Activated CD8-positive, alpha-beta memory T cell treated with anti-CD3 and anti-CD28 coated beads for 36 hours (primary cell): Measurements from ENCODE around the gene DERA. TPM values are rescaled to one million over a fixed set of nuclear protein-coding genes. Genes with fewer than 3 reads are reported as not detected.
"Not testable (repeated sequence)": the region's sequence is repeated elsewhere in the genome, so short reads cannot be mapped to it uniquely, and the experiment has no call there.

ENCODE experiments used
- CTCF ChIA-PET: fragments of 350-600 bp; sonication (Branson Sonifier 250); formaldehyde crosslinking; loops from one replicate; lab custom pipeline; 2021; ENCODE audit warnings: antibody characterized with exemption; lab: Charles Lee
- POLR2A ChIA-PET: fragments of 350-600 bp; sonication (Branson Sonifier 250); formaldehyde crosslinking; loops from one replicate; lab custom pipeline; 2021; ENCODE audit warnings: antibody characterized with exemption; lab: Charles Lee
- total RNA-seq, 2 experiments: library from RNA; stranded (reverse); gene quantifications; one replicate each; pipeline ENCODE4 v1.2.3, GENCODE V29; 2021

Gene DERA
- total RNA-seq, 2 experiments from 2014 or later = 25.3 to 27.0 TPM

GRCh38 chr12:16036073-16036472 lies 124.9 kb downstream of the DERA start:
- POLR2A ChIA-PET = no interaction called here

GRCh38 chr12:16037533-16037932 lies 126.4 kb downstream of the DERA start:
- ChIA-PET POLR2A (no interaction called here), CTCF (no interaction called here)

More at GRCh38 chr12:16036073-16036472, 124.9 kb downstream of the DERA start:
- CTCF ChIA-PET = no interaction called here

- CTCF ChIA-PET = no interaction called here
- POLR2A ChIA-PET = no interaction called here
These were observed 132.3 kb downstream of the DERA start for GRCh38 chr12:16043480-16043879.

- ChIA-PET CTCF (no interaction called here), POLR2A (no interaction called here)
These were observed 135.1 kb downstream of the DERA start for GRCh38 chr12:16046266-16046665.

- ChIA-PET CTCF (no interaction called here), POLR2A (no interaction called here)
These were observed 137.4 kb downstream of the DERA start for GRCh38 chr12:16048511-16048910.

- CTCF ChIA-PET = no interaction called here
- POLR2A ChIA-PET = no interaction called here
These were observed 145.8 kb downstream of the DERA start for GRCh38 chr12:16056910-16057309.

- CTCF ChIA-PET, POLR2A ChIA-PET: not testable (repeated sequence)
These were observed 146.2 kb downstream of the DERA start for GRCh38 chr12:16057351-16057751.

- ChIA-PET POLR2A (no interaction called here), CTCF (no interaction called here)
These were observed 151.5 kb downstream of the DERA start for GRCh38 chr12:16062611-16063010.

- POLR2A ChIA-PET = no interaction called here
These were observed 152.6 kb downstream of the DERA start for GRCh38 chr12:16063726-16064125.

GRCh38 chr12:16070113-16070512 lies 159.0 kb downstream of the DERA start:
- POLR2A ChIA-PET = no interaction called here
- CTCF ChIA-PET = no interaction called here

More at GRCh38 chr12:16063726-16064125, 152.6 kb downstream of the DERA start:
- CTCF ChIA-PET = no interaction called here

GRCh38 chr12:16072678-16073077 lies 161.5 kb downstream of the DERA start:
- CTCF ChIA-PET = no interaction called here
- POLR2A ChIA-PET = no interaction called here

GRCh38 chr12:16074894-16075293 lies 163.8 kb downstream of the DERA start:
- POLR2A ChIA-PET = no interaction called here
- CTCF ChIA-PET = no interaction called here

- POLR2A ChIA-PET = no interaction called here
- CTCF ChIA-PET = no interaction called here
These were observed 164.8 kb downstream of the DERA start for GRCh38 chr12:16075887-16076286.

GRCh38 chr12:16076557-16076956 lies 165.4 kb downstream of the DERA start:
- CTCF ChIA-PET = interaction anchor here (0.5 kb wide), 1 partner anchor 683 kb away, joined by 3 read pairs; no protein-coding TSS in a partner anchor

GRCh38 chr12:16076970-16077522 lies 165.9 kb downstream of the DERA start:
- POLR2A ChIA-PET = no interaction called here
- CTCF ChIA-PET = interaction anchor here (0.5 kb wide), 1 partner anchor 683 kb away, joined by 3 read pairs; no protein-coding TSS in a partner anchor

More at GRCh38 chr12:16076557-16076956, 165.4 kb downstream of the DERA start:
- POLR2A ChIA-PET = no interaction called here

GRCh38 chr12:16086462-16086861 lies 175.3 kb downstream of the DERA start:
- POLR2A ChIA-PET = no interaction called here
- CTCF ChIA-PET = interaction anchor here (0.9 kb wide), 1 partner anchor 8 kb away, joined by 3 read pairs; no protein-coding TSS in a partner anchor

GRCh38 chr12:16086942-16087341 lies 175.8 kb downstream of the DERA start:
- ChIA-PET POLR2A (no interaction called here), CTCF (no interaction called here)

Other genes with a start within 250 kb of the DERA start
- gene EPS8, start 121.9 kb upstream of the DERA start, total RNA-seq = 1 to 10 TPM in 1 of 2 experiments, under 1 TPM in 1; 0.65 to 1.2 TPM
- 100 to 1,000 TPM; 185 to 192 TPM for gene STRAP, start 28.9 kb upstream of the DERA start, total RNA-seq